ENCODE measurements around the gene CTSZ. TPM values are rescaled to one million over a fixed set of nuclear protein-coding genes. Genes with fewer than 3 reads are reported as not detected.

The CTSZ gene
- total and polyA plus RNA-seq, 2 of the 8 experiments (the other 6 are each of a cell fraction or from before 2014, with no cell fraction given), result 32.8 to 34.0 TPM

GRCh38 chr20:59040667-59041066 is 33.6 kb upstream of the CTSZ start (continued):
- TF ChIP-seq FOSL1 (IDR thresholded peaks at IDR 0.05; ENCODE audit: insufficient read depth, low read depth, low read length) (no peak), KDM4A (IDR thresholded peaks at IDR 0.05; ENCODE audit: low read depth, low read length, severe bottlenecking) (no peak), TBP (IDR thresholded peaks at IDR 0.05; ENCODE audit: low read depth, low read length) (no peak)

All from H1 (cell line).